ENCODE measurements around the gene CACUL1. TPM values are rescaled to one million over a fixed set of nuclear protein-coding genes. Genes with fewer than 3 reads are reported as not detected.

Gene CACUL1
- total RNA-seq, 1 experiment from 2014 or later: 31.9 TPM

DNA sequence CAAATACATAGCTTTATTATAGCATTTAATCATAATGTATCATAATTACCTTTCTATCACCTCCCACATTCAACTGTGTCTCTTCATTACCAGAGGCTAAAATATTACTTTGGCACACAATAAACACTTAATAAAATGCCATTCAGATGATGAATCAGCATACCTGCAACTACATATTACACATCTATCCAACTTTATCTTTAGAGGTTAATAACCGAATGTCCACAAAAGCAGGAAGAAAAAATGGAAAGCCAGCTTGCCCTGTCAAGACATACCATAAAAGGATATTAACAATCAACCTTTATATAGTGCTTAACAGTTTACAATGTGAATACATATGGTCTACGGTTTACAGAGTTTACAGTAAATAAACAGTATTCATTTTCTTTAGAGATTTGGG is 12.7 kb downstream of the CACUL1 start:
- Histone ChIP-seq H3K4me3 (ENCODE audit: low read depth, low read length, poor library complexity, severe bottlenecking) (no peak overlapping the region), H3K9me3 (ENCODE audit: low read depth, low read length, poor library complexity, severe bottlenecking) (no peaks in the 10 kb centered on the region), H3K27ac (ENCODE audit: low read depth, low read length, poor library complexity, severe bottlenecking) (no peak overlapping the region), H3K36me3 (ENCODE audit: insufficient read depth, low read length, poor library complexity, severe bottlenecking) (no peaks in the 10 kb centered on the region), H3K4me1 (ENCODE audit: insufficient read depth, low read length, poor library complexity, severe bottlenecking) (peaks cover 11% of the 10 kb centered on the region), H3K27me3 (replicated peaks; ENCODE audit: insufficient read depth, low read depth, low read length, poor library complexity) (no peaks in the 10 kb centered on the region)
- intact Hi-C loops (cut with micrococcal nuclease; ENCODE audit: unreplicated experiment): no loop called here
- POLR2A ChIA-PET (ENCODE audit: low non-redundant PET): no interaction called here
- no peak for TF ChIP-seq EZH2 (IDR thresholded peaks at IDR 0.05; ENCODE audit: borderline replicate concordance, low read depth, low read length, poor library complexity, severe bottlenecking)
- TF ChIP-seq, protein P1, sequence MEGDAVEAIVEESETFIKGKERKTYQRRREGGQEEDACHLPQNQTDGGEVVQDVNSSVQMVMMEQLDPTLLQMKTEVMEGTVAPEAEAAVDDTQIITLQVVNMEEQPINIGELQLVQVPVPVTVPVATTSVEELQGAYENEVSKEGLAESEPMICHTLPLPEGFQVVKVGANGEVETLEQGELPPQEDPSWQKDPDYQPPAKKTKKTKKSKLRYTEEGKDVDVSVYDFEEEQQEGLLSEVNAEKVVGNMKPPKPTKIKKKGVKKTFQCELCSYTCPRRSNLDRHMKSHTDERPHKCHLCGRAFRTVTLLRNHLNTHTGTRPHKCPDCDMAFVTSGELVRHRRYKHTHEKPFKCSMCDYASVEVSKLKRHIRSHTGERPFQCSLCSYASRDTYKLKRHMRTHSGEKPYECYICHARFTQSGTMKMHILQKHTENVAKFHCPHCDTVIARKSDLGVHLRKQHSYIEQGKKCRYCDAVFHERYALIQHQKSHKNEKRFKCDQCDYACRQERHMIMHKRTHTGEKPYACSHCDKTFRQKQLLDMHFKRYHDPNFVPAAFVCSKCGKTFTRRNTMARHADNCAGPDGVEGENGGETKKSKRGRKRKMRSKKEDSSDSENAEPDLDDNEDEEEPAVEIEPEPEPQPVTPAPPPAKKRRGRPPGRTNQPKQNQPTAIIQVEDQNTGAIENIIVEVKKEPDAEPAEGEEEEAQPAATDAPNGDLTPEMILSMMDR (conservative IDR thresholded peaks at IDR 0.05; ENCODE audit: low read depth, low read length): no peak
- BruUV-seq (replicated peaks): no TSS peak
- CTCF ChIA-PET: no interaction called here
- DNase-seq (ENCODE audit: low spot score): no peak

- no peak for DNase-seq (ENCODE audit: low spot score)
- Histone ChIP-seq H3K4me3 (ENCODE audit: low read depth, low read length, poor library complexity, severe bottlenecking) (no peak overlapping the region), H3K27ac (ENCODE audit: low read depth, low read length, poor library complexity, severe bottlenecking) (no peak overlapping the region), H3K36me3 (ENCODE audit: insufficient read depth, low read length, poor library complexity, severe bottlenecking) (no peaks in the 10 kb centered on the region), H3K9me3 (ENCODE audit: low read depth, low read length, poor library complexity, severe bottlenecking) (no peaks in the 10 kb centered on the region), H3K27me3 (replicated peaks; ENCODE audit: insufficient read depth, low read depth, low read length, poor library complexity) (no peaks in the 10 kb centered on the region), H3K4me1 (ENCODE audit: insufficient read depth, low read length, poor library complexity, severe bottlenecking) (peaks cover 23% of the 10 kb centered on the region)
- intact Hi-C loops (cut with micrococcal nuclease; ENCODE audit: unreplicated experiment): no loop called here
- no TSS peak for BruUV-seq (replicated peaks)
- TF ChIP-seq, protein P1 (conservative IDR thresholded peaks at IDR 0.05; ENCODE audit: low read depth, low read length): no peak
- TF ChIP-seq EZH2 (IDR thresholded peaks at IDR 0.05; ENCODE audit: borderline replicate concordance, low read depth, low read length, poor library complexity, severe bottlenecking): no peak
- ChIA-PET CTCF (no interaction called here), POLR2A (ENCODE audit: low non-redundant PET) (no interaction called here)
Measured at GRCh38 chr10:118738406-118738805, 16.4 kb downstream of the CACUL1 start.

DNA sequence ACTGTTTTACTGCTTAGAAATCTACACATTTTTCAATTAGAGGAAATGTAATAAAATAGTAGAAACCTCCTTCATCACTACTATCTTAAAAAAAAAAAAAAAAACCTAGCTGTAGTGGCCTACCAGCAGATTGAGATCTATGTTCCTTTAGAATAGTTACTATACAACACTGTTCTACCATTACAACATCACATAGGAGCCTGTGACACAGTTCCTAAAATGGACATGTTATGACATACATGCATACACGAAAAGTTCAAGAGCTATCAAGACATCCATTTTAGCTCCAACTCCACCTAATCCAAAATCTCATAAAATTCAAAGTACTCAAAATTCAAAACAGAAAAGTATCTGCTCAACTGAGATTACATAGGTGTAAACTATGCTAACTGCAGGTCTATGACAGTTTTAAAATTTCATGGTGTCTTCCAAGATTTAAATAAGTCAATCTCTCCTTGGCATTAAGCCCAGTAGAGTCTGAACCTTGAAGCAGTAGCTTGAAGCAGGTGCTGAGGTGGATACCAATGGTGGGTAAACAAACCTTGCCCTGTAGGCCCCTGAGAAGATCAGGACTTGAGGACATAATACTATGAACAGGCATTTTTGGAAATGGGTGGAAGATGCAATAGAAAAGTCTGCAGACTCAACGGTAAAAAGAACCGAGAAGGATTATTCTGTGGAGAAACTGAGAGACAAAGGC is 17.0 kb downstream of the CACUL1 start:
- Histone ChIP-seq H3K9me3 (ENCODE audit: low read depth, low read length, poor library complexity, severe bottlenecking) (no peaks in the 10 kb centered on the region), H3K27ac (ENCODE audit: low read depth, low read length, poor library complexity, severe bottlenecking) (no peak overlapping the region), H3K27me3 (replicated peaks; ENCODE audit: insufficient read depth, low read depth, low read length, poor library complexity) (no peaks in the 10 kb centered on the region), H3K4me1 (ENCODE audit: insufficient read depth, low read length, poor library complexity, severe bottlenecking) (peaks cover 19% of the 10 kb centered on the region), H3K36me3 (ENCODE audit: insufficient read depth, low read length, poor library complexity, severe bottlenecking) (no peaks in the 10 kb centered on the region), H3K4me3 (ENCODE audit: low read depth, low read length, poor library complexity, severe bottlenecking) (no peak overlapping the region)
- TF ChIP-seq EZH2 (IDR thresholded peaks at IDR 0.05; ENCODE audit: borderline replicate concordance, low read depth, low read length, poor library complexity, severe bottlenecking): no peak
- TF ChIP-seq, protein P1 (conservative IDR thresholded peaks at IDR 0.05; ENCODE audit: low read depth, low read length): no peak
- DNase-seq (ENCODE audit: low spot score): no peak
- ChIA-PET POLR2A (ENCODE audit: low non-redundant PET) (no interaction called here), CTCF (no interaction called here)
- intact Hi-C loops (cut with micrococcal nuclease; ENCODE audit: unreplicated experiment): no loop called here
- no TSS peak for BruUV-seq (replicated peaks)

Data from A673 (cell line).